HL-60 (cell line): ENCODE data around the gene PARD3.

Experiments used
- CTCF ChIP-seq: IDR thresholded peaks from one replicate; pipeline ENCODE4 v1.5.1; 2011; ENCODE audit warnings: low read length, control low read depth, inconsistent platforms; ENCODE audit not compliant: insufficient read depth
- GABPA ChIP-seq: IDR thresholded peaks from 2 replicates; pipeline ENCODE4 v1.6.1; 2012; ENCODE audit warnings: low read depth
- POLR2AphosphoS5 ChIP-seq: IDR thresholded peaks from 2 replicates; pipeline ENCODE4 v1.6.1; 2012; ENCODE audit warnings: low read depth
- REST ChIP-seq: IDR thresholded peaks from 2 replicates; pipeline ENCODE4 v1.6.1; 2012; ENCODE audit warnings: low read depth; ENCODE audit not compliant: insufficient replicate concordance

- TF ChIP-seq CTCF (no peak), REST (no peak), POLR2AphosphoS5 (no peak), GABPA (no peak)
Observed at GRCh38 chr10:34814913-34815184, 247 bp downstream of the PARD3 start.
